T47D (cell line): ENCODE data around the gene CSMD2.

Experiments
- DNase-seq, 2 experiments: peaks; one replicate each; pipeline versions ENCODE4 v3.0.0 to v3.0.0-alpha.2; 2011 to 2012; ENCODE audit warnings: low read depth in 1 of 2, low spot score in 1 of 2
- JUND ChIP-seq: IDR thresholded peaks from 2 replicates; pipeline ENCODE4 v1.6.1; 2012; ENCODE audit warnings: low read depth
- in situ Hi-C: cut with HindIII; loops from 2 replicates; pipeline ENCODE4 v1.10.0; 2016; ENCODE audit warnings: low sequenced_read_pairs, low pct_unique_long_range_greater_than_20kb

CSMD2 gene

DNA sequence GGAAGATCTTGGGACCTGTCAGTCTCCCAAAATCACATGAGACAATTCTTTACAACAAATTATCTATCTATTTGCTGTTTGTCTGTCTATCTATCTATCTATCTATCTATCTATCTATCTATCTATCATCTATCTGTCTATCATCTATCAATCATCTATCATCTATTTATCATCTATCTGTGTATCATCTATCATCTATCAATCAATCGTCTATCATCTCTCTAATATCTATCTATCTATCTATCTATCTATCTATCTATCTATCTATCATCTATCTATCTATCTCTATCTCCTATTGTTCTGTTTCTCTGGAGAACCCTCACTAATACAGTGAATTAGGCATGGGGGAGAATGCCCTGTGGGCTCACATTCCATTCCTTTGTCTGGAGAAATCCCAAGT is 374.5 kb downstream of the CSMD2 start:
- no peak for TF ChIP-seq JUND
- DNase-seq: no peak
- in situ Hi-C loops: no loop called here

DNA sequence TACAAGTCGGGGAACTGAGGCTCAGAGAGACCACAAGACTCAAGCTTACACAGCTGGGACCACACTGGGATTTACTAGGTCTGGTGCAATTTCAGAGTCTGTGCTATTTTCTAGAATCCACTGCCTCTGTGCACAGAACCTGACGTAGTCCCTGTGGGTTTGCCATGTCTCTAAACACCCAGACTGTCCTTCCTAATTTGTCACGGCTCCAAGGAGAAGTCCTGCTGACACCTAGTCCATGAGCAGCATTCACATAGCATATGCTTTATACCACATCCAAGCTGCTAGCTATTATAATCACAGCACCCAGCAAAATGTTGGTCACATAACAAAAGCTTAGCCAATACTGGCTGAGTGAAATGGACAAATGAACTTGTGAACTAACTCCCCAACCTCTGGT is 380.2 kb downstream of the CSMD2 start:
- DNase-seq: no peak
- in situ Hi-C loops: no loop called here
- TF ChIP-seq JUND: no peak

DNA sequence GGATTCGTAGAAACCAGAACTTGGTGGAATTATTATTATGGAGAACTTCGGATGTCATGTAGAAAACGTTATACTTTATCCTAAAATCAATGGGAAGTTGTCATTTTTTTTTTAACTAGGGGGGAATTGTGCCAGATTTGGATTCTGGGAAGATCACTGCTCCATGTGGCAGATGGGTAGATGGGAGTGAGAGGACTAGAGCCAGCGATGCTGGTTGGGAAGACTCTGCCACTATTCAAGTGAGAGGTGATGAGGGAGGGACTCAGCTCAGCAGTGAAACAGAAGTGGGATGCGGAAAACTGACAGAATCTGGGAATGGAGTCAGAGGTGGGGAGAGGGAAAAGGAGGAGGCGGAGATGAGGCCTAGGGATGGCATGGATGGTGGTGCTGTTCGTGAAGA is 382.3 kb downstream of the CSMD2 start:
- no peak for TF ChIP-seq JUND
- no peak for DNase-seq
- in situ Hi-C loops: no loop called here

DNA sequence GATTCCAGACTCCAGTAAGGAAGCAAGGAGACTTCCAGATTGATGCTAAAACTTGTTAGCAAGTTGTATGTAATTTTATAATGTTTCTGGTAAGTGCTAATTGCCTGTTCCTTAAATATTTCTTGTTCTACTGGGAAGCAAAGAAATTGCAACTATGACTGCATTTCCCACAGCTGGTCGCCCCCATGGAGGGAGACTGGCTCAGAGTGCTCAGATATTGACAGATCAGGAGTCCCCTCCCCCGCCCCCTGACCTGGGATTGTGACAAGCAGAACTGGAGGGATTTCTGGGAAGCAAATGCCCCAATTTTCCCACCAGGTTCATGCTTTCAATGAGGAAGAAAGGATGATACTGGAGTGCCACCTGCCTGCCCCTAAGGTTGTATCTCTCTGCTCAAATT is 383.4 kb downstream of the CSMD2 start:
- DNase-seq: no peak
- TF ChIP-seq JUND: no peak
- in situ Hi-C loops: no loop called here

DNA sequence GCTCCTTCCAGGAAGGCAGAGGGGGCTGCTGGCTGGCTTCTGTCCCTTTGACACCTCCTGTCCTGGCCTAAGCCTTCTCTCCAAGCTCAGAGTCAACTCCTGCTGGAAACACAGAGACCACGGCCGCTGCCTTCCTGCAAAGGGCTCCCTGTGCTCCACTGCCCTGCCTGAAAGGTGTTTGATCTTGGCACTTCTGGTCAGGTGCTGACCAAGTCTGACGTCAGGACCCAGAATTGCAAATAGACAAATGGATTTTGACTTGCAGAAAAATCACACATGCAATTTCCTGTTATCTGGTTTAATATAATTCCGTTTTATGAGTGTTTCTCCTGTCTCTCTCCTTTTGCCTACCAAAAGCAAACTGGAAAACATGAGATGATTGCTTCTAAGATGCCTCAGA is 387.7 kb downstream of the CSMD2 start:
- TF ChIP-seq JUND: no peak
- no peak for DNase-seq
- in situ Hi-C loops: no loop called here

DNA sequence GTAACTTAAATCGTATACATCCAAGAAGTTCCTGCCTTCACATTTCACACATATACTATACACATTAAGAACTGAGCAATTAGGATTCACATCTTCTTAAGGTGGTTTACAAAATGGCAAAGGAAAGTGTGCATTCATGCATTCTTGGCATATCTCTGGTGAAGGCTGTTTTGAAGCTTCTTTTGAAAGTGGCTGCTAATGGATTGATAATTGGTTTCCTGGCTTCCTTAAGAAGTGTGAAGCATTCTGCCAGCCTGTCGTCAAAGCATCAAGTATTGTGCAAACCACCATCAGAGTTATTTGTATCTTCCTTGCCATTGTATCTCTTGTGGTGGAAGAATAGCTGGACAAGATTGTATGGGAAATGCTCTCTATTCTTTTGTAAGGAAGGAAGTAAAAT is 396.2 kb downstream of the CSMD2 start:
- TF ChIP-seq JUND: no peak
- no peak for DNase-seq
- in situ Hi-C loops: no loop called here

DNA sequence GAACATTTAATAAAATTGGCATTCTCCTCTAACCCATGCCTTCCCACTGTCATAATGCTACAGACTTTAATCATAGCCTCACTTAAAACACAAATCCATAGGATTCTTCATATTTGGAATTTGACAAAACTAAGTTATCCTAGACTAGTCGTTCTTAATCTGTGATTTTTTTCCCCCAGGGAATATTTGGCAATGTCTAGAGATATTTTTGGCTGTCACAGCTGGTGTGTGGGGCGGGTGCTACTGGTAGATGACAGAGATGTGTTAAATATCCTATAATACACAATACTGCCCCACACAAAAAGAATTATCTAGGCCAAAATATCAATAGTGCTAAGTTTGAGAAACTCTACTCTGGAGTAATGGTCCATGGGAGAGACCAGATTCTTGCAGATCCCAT is 396.9 kb downstream of the CSMD2 start:
- in situ Hi-C loops: no loop called here
- DNase-seq: no peak
- no peak for TF ChIP-seq JUND

DNA sequence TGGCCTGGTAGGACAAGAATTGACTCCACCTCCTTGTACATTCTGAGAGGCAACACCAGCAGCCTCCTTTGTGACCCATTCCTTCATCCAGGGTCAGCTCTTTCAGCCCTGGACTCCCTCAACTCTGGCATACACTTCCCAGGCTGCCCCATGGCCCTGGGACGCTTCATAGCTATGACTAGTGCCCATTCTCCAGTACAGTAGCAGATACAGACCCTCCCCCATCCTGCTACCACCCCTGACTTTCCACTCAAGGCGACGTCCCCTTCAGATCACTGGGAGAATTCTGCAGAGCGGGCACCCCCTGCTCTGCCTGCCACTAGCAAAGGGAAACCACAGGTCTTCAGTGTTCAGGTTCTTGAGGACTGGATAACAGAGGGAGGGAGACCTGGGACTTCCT is 400.9 kb downstream of the CSMD2 start:
- DNase-seq: no peak
- in situ Hi-C loops: no loop called here
- TF ChIP-seq JUND: no peak

DNA sequence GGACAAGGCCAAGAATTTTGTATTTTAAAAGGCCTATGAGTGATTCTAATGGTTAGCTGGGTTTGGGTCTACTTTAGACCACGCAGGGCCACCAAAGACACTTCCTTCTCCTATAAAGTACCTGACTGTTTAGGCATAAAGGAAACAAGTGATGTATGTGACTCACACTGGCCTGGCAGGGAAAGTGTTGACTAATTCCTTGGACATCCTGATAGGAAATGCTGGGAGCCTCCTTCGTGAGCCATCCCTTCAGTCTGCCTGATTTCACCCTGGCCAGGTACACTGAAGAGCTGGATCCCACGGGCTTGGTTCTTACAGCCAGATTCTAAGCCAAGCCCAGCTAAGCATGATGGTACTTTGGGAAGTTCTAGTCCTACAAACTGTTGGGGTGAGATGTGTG is 401.6 kb downstream of the CSMD2 start:
- in situ Hi-C loops: no loop called here
- no peak for DNase-seq

DNA sequence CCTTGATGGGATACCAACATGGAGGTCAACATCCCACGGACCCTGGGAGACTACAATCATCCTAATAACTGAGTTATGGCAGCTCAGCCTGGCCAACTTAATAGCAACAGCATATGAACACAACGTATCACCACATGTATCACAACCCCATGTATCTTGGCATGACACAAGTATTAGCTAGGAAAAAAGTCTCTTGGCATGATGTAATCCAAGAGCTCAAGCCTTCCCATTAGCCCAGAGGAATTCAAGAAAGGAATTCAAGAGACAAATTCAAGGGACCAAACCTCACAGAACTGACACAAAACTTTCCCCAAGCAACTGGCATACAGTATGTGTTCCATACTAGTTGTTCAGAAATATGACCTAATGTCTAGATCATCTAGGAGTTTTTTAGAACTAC is 402.1 kb downstream of the CSMD2 start:
- in situ Hi-C loops: no loop called here
- DNase-seq: no peak
- no peak for TF ChIP-seq JUND

More for the DNA sequence above, 401.6 kb downstream of the CSMD2 start:
- TF ChIP-seq JUND: no peak

DNA sequence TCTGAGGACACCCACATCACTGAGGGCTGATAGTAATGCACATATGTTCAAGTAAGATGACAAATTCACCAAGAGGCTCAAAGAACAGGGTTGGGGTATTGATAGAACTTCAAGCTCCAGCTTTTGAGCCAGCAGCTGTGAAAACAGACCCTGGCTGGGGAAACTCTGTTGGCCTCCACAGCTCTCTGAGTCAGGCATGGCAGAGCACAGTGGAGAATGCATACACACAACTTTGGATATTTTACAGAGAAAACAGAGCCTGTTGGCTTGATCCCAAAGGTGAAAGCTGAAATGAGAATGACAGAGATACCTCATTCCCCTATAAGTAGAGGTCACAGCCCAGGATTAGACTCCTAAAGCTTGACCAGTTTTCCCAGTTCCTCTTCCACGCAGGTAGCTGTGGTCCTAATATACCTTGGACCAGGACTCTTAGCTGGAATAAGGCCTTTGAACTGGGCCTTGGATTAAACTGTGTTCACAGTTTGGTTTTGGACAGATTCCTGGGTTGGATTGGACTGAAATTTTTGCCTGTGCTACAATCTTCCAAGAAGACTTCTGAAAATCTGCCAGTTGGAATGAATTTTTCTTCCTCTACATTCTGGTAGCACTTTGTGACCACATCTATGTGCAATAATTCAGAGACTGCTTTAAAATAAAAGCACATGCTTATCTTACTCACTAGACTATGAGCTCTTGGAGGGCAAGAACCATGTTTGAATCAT is 402.8 kb downstream of the CSMD2 start:
- TF ChIP-seq JUND: no peak
- no peak for DNase-seq
- in situ Hi-C loops: no loop called here

DNA sequence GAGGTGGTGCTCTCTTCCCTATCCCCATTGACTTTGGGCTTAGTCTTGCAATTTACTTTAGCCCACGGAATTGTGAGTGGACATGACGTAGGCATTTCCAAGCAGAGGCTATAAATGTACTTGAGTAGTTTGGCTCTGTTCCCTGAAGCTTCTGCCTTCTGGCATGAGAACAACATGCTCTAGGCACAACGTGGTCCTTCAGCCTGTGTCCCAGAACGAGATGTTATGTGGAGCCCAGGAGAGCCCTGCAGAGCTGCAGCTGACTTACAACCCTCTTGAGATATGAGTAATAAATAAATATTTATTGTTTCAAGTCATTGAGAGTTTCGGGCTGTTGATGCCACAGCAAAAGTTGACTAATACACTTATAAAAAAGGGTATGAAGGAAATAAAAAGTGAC is 406.3 kb downstream of the CSMD2 start:
- DNase-seq: no peak
- in situ Hi-C loops: no loop called here
- TF ChIP-seq JUND: no peak

DNA sequence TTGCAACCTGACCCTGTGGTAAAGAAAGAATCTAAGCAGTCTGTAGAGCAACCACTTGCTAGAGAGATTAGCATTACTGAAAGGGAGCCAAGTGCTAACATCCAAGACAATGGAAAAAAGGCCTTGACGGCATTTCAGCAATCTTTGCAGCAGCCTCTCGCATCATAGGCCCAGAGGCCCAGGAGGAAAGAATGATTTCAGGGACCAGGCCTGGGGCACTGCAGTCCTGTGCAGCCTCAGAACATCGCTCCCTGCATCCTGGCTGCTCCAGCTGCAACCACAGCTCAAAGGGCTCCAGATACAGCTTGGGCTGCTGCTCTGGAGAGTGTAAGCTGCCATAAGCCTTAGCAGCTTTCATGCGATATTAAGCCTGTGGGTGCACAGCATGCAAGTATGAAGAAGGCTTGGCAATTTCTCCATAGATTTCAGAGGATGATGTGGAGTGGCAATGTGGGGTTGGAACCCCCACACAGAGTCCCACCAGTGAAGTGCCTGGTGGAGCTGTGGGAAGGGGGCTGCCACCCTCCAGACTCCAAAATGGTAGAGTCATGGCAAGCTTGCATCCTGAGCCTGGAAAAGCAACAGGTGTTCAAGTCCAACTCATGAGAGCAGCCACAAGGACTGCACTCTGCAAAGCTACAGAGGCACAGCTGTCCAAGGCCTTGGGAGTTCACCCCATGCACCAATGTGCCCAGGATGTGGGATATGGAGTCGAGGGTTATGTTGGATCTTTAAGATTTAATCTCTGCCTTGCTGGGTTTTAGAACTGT is 411.8 kb downstream of the CSMD2 start:
- DNase-seq: no peak
- in situ Hi-C loops: no loop called here
- no peak for TF ChIP-seq JUND

DNA sequence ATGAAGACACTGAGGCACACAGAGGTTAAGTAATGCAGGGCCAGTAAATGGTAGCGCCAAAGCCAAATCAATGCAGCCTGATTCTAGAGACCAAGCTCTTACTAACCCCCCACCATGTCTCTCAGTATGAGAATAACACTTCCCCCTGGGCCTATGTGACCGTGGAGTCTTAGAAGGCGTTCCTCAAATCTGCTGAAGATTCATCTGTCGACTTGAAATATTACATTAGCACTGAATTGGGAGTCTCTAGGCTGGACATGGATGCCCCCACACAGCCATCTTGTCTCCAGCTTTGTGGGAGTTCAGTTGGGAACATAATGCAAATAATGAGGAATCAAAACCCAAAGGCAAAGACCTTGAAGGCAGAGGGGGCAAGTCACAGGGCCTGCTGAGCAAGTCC is 419.1 kb downstream of the CSMD2 start:
- DNase-seq: no peak
- no peak for TF ChIP-seq JUND
- in situ Hi-C loops: no loop called here
